Hepatocyte (in vitro differentiated cells): Measurements from ENCODE around the gene MCRIP2. TPM values are rescaled to one million over a fixed set of nuclear protein-coding genes. Genes with fewer than 3 reads are reported as not detected.

Source experiments
- DNase-seq: peaks from one replicate; pipeline ENCODE4 v3.0.0-alpha.2; 2016; ENCODE audit warnings: low spot score
- H2AFZ ChIP-seq: fragments of 200-600 bp; sonication (generic); 2 replicates; pipeline ENCODE4 v1.6.0; 2016; ENCODE audit warnings: antibody characterized with exemption, mild to moderate bottlenecking
- H3K27ac ChIP-seq: fragments of 200-600 bp; sonication (generic); 2 replicates; pipeline ENCODE4 v1.5.1; 2016; ENCODE audit warnings: mild to moderate bottlenecking
- H3K27me3 ChIP-seq: fragments of 200-600 bp; sonication (generic); 2 replicates; pipeline ENCODE4 v1.6.1; 2016
- H3K36me3 ChIP-seq: fragments of 200-600 bp; sonication (generic); replicated peaks from 2 replicates; pipeline ENCODE4 v1.5.1; 2016; ENCODE audit warnings: low read depth; ENCODE audit not compliant: insufficient read depth
- H3K4me1 ChIP-seq: fragments of 200-600 bp; sonication (generic); 2 replicates; pipeline ENCODE4 v1.5.1; 2016; ENCODE audit warnings: mild to moderate bottlenecking, moderate library complexity; ENCODE audit not compliant: insufficient read depth
- H3K4me2 ChIP-seq: fragments of 200-600 bp; sonication (generic); 2 replicates; pipeline ENCODE4 v1.6.0; 2016
- H3K4me3 ChIP-seq: fragments of 200-600 bp; sonication (generic); 2 replicates; pipeline ENCODE4 v1.5.1; 2016; ENCODE audit warnings: mild to moderate bottlenecking
- H3K79me2 ChIP-seq: fragments of 200-600 bp; sonication (generic); 2 replicates; pipeline ENCODE4 v1.6.0; 2017; ENCODE audit warnings: mild to moderate bottlenecking
- H3K9me2 ChIP-seq: fragments of 200-600 bp; sonication (generic); replicated peaks from 2 replicates; pipeline ENCODE4 v1.6.0; 2017; ENCODE audit warnings: mild to moderate bottlenecking; ENCODE audit not compliant: insufficient read depth
- H3K9me3 ChIP-seq: fragments of 200-600 bp; sonication (generic); 2 replicates; pipeline ENCODE4 v1.5.1; 2016; ENCODE audit warnings: low read depth, mild to moderate bottlenecking
- H4K20me1 ChIP-seq: fragments of 200-600 bp; sonication (generic); 2 replicates; pipeline ENCODE4 v1.6.0; 2016; ENCODE audit warnings: mild to moderate bottlenecking; ENCODE audit not compliant: insufficient read depth, poor library complexity, severe bottlenecking
- CTCF ChIP-seq: fragments of 200-600 bp; sonication (generic); IDR thresholded peaks from 2 replicates; pipeline ENCODE4 v1.5.1; 2016; ENCODE audit warnings: antibody characterized with exemption, mild to moderate bottlenecking; ENCODE audit not compliant: poor library complexity
- EZH2 ChIP-seq: fragments of 200-600 bp; sonication (generic); IDR thresholded peaks from 2 replicates; pipeline ENCODE4 v1.6.1; 2016; ENCODE audit warnings: antibody characterized with exemption, mild to moderate bottlenecking, borderline replicate concordance
- EZH2phosphoT487 ChIP-seq: fragments of 200-600 bp; sonication (generic); IDR thresholded peaks from one replicate; pipeline ENCODE4 v1.6.1; 2018; ENCODE audit warnings: antibody characterized with exemption, mild to moderate bottlenecking, low read depth, moderate library complexity; ENCODE audit not compliant: unreplicated experiment, severe bottlenecking
- WGBS: methylation state at CpG from one replicate; pipeline ENCODE4 v1.1.6; 2016; ENCODE audit warnings: low lambda C conversion rate; ENCODE audit errors: missing lambda C conversion rate; 5-methylcytosine and 5-hydroxymethylcytosine counted together
- polyA plus RNA-seq: library from polyadenylated mRNA; unstranded; fragments of >200 nt; fragmentation: Nextera tagmentation; extraction: Ambion mirVana; gene quantifications from 2 replicates; pipeline ENCODE4 v1.2.1, GENCODE V29; 2016
- total RNA-seq: library from RNA; depleted of rRNA; stranded (reverse); fragments of >200 nt; gene quantifications from 2 replicates; pipeline ENCODE4 v1.2.3, GENCODE V29; 2014

MCRIP2 gene
- total and polyA plus RNA-seq, 2 experiments from 2014 or later: 43.0 to 100 TPM

- WGBS: 92% methylated on average over 29 of the region's 29 CpGs
- peaks cover 16% of the 10 kb centered on the region for H3K4me1 ChIP-seq
- peak; percentile 46 for DNase-seq
- peaks cover 6% of the 10 kb centered on the region for H4K20me1 ChIP-seq
- H3K4me2 ChIP-seq: no peak overlapping the region
- no peak overlapping the region for H3K27ac ChIP-seq
- no peak for TF ChIP-seq EZH2phosphoT487
- no peak for TF ChIP-seq EZH2
- no peak for TF ChIP-seq CTCF
- no peaks in the 10 kb centered on the region for H3K9me2 ChIP-seq
- H3K27me3 ChIP-seq: no peaks in the 10 kb centered on the region
- no peak overlapping the region for H2AFZ ChIP-seq
- peaks cover under 1% of the 10 kb centered on the region for H3K79me2 ChIP-seq
- H3K9me3 ChIP-seq: no peaks in the 10 kb centered on the region
- H3K4me3 ChIP-seq: no peak overlapping the region
- no peaks in the 10 kb centered on the region for H3K36me3 ChIP-seq
These were observed 14.7 kb upstream of the MCRIP2 start for GRCh38 chr16:626787-627453.

- H3K4me1 ChIP-seq: peaks cover 16% of the 10 kb centered on the region
- H3K9me3 ChIP-seq: no peaks in the 10 kb centered on the region
- no peaks in the 10 kb centered on the region for H3K9me2 ChIP-seq
- no peak overlapping the region for H3K4me3 ChIP-seq
- WGBS: 94% methylated on average over 49 of the region's 50 CpGs
- peak; percentile 57 for DNase-seq
- H3K4me2 ChIP-seq: no peak overlapping the region
- no peaks in the 10 kb centered on the region for H3K36me3 ChIP-seq
- H3K79me2 ChIP-seq: no peaks in the 10 kb centered on the region
- no peak overlapping the region for H3K27ac ChIP-seq
- no peak overlapping the region for H2AFZ ChIP-seq
- H3K27me3 ChIP-seq: no peaks in the 10 kb centered on the region
- TF ChIP-seq EZH2phosphoT487 (no peak), EZH2 (no peak), CTCF (no peak)
- H4K20me1 ChIP-seq: peaks cover 6% of the 10 kb centered on the region
These were observed 14.0 kb upstream of the MCRIP2 start for GRCh38 chr16:627454-628239.

GRCh38 chr16:628321-629061, 13.1 kb upstream of the MCRIP2 start:
- no peak overlapping the region for H3K27ac ChIP-seq
- H4K20me1 ChIP-seq: peaks cover 6% of the 10 kb centered on the region
- H2AFZ ChIP-seq: no peak overlapping the region
- no peaks in the 10 kb centered on the region for H3K9me2 ChIP-seq
- no peak for DNase-seq
- H3K36me3 ChIP-seq: no peaks in the 10 kb centered on the region
- no peak for TF ChIP-seq CTCF
- TF ChIP-seq EZH2: no peak
- TF ChIP-seq EZH2phosphoT487: no peak
- H3K4me3 ChIP-seq: no peak overlapping the region
- H3K4me2 ChIP-seq: no peak overlapping the region
- WGBS: 94% methylated on average over 33 of the region's 33 CpGs
- peaks cover 16% of the 10 kb centered on the region for H3K4me1 ChIP-seq
- H3K27me3 ChIP-seq: no peaks in the 10 kb centered on the region
- no peaks in the 10 kb centered on the region for H3K79me2 ChIP-seq
- no peaks in the 10 kb centered on the region for H3K9me3 ChIP-seq
